ENCODE measurements around the gene ZNF512B.

Gene ZNF512B

GRCh38 chr20:63947638-63948456 lies 21.9 kb downstream of the ZNF512B start:
- no peak for DNase-seq

GRCh38 chr20:63946986-63947637 lies 22.6 kb downstream of the ZNF512B start:
- DNase-seq, result no peak

- DNase-seq, result no peak
These were observed 23.5 kb downstream of the ZNF512B start for GRCh38 chr20:63945921-63946920.

GRCh38 chr20:63945031-63945658 lies 24.6 kb downstream of the ZNF512B start:
- DNase-seq, result no peak

- DNase-seq, result no peak
These were observed 25.4 kb downstream of the ZNF512B start for GRCh38 chr20:63944078-63944941.

GRCh38 chr20:63943808-63944077 lies 26.0 kb downstream of the ZNF512B start:
- DNase-seq, result no peak

- no peak for DNase-seq
These were observed 26.5 kb downstream of the ZNF512B start for GRCh38 chr20:63942969-63943807.

- no peak for DNase-seq
These were observed 27.3 kb downstream of the ZNF512B start for GRCh38 chr20:63942250-63942951.

GRCh38 chr20:63941282-63942081 lies 28.2 kb downstream of the ZNF512B start:
- DNase-seq, result no peak

GRCh38 chr20:63940472-63941266 lies 29.1 kb downstream of the ZNF512B start:
- no peak for DNase-seq

GRCh38 chr20:63940071-63940471 lies 29.7 kb downstream of the ZNF512B start:
- DNase-seq, result no peak

GRCh38 chr20:63939061-63939935 lies 30.4 kb downstream of the ZNF512B start:
- DNase-seq, result no peak

- no peak for DNase-seq
These were observed 32.1 kb downstream of the ZNF512B start for GRCh38 chr20:63937596-63937995.

GRCh38 chr20:63935447-63935846 lies 34.3 kb downstream of the ZNF512B start:
- DNase-seq, result no peak

- DNase-seq, result no peak
These were observed 35.3 kb downstream of the ZNF512B start for GRCh38 chr20:63934271-63935068.

- DNase-seq, result no peak
These were observed 36.1 kb downstream of the ZNF512B start for GRCh38 chr20:63933646-63934045.

Data from left hindlimb (tissue), 1 donor.